SIG-M5 treated with dmso at 0.1 percent for 504 hours (cell line): ENCODE results near the gene CDH4.

ENCODE experiments used
- DNase-seq: peaks from one replicate; lab custom pipeline; 2025; ENCODE audit not compliant: unreplicated experiment; lab: John Stamatoyannopoulos, UW

CDH4 gene

DNA sequence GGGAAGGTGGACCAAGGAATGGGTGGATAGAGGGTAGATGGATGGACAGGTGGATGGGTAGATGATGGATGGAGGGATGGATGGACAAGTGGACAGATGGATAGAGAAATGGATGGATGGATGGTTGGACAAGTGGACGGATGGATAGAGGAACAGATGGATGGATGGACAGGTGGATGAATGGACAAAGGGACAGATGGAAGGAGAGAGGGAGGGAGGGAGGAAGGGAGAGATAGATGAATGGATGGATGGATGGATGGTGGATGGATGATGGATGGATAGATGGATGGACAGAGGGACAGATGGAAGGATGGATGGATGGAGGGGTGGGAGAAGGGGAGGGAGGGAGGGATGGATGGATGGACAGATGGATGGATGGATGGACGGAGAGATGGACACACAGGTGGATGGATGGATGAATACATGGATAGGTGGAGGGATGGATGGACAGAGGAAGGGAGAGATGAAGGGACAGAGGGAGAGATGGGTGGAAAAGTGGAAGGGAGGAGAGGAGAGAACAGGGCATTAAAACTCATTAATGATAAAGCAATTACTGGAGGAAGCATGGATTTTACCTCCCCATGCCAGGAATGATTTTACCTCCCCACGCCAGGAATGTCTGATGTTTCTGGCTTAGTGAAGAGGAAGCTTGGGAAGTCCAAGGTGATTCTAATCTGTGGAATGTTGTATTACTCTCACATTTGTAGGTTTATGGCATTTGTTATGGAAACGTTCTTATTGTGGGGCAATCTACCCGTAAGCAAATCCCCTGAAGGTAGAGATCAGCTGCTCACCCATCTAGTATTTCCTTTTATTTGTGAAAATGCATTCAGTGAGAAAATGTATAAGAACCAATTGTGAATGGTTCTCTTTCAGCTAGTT lies 430.3 kb downstream of the CDH4 start:
- DNase-seq = no peak

DNA sequence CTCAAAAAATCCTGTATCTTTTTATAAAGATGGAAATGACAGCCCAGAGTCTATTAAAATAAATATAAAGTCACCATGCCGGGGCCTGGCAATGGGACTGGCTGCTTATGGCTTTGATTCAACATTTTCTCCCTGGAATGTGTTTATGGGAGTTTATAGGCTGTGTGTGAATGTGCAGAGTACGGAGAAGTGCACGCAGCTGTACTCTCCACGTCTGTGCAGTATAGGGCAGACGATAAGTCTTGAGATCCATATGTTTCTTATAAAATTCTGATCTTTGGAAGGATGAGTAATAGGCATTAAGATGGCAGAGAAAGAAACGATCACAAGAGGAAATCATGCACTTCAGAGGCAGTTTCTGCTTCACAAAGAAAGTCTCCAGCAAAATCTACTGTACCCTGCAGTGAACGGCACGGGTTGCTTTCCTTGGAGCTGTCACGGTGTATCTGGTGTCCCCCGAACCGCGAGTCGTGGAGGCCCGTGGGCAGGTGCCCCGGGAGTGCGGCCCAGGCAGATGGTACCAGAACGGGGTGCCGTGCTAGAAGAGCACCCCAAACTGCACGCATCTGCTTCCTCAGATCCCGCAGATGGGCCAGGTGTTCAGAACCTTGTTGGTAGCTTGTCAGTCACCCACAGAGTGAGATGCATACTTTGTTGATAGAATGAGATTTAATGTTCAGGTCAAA lies 431.1 kb downstream of the CDH4 start:
- no peak for DNase-seq

DNA sequence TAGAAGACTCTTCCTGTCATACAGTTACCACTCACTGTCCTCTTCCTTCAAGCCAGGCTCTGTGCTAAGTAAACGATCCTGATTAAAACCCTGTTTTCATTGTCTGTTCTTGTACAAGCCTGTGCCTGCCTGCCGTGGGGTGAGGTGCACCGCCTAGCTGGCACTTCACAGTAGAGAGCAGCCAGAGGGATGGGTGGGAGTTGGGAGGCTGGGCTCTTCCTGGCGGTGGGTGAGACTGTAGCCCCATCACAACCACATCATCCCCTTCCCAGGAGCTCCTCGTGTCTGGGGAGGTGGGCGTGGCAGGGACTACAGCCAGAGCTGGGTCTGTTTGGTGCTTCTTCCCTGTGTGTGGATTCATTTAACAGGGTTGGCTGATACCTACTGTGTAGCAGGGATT lies 431.7 kb downstream of the CDH4 start:
- no peak for DNase-seq

DNA sequence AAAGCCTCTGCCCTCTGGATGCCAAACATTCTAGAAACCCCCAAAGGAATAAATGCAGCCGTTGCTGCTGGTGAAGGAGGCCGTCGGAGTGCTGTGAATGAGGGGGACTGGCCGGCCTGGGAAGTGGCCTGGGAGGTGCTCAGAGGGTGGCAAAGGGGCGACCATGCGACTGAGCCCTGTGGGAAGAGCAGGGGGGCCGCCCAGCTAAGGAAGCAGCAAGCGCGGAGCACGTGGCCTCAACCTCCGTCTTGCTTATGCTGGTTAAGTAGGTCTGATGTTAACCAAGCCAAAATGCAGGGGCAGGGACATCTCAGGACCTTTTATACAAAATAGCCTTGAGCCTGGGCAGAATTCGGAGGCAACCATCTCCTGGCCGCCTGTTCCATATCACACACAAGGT lies 432.1 kb downstream of the CDH4 start:
- DNase-seq = no peak

DNA sequence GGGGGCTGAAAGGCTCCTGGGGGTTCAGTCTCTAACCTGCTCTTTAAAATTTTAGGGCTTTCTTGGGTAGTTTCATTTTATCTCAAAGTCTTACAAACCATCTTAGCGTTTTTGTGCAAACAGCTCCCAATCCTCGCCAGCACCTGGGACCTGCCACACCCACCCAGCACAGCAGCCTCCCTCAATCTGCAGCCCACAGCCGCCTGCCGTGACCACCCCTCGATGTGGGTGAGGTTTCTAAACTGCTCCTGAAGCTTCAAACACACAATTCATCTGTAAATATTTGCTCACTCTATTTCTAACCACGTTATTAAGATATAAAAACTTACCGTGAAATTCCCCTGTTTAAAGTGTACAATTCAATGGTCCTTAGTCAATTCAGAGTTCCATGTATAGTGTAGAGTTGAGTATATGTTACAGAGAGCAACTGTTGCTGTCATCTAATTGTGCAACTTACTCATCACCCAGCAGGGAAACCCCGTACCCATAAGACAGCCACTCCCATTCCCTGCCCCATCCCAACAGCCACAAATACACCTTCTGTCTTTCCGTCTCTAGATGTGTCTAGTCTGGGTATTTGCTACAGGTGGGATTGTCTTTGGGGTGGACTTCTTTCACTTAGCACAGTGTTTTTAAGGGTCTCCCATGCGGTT lies 432.6 kb downstream of the CDH4 start:
- DNase-seq = no peak

DNA sequence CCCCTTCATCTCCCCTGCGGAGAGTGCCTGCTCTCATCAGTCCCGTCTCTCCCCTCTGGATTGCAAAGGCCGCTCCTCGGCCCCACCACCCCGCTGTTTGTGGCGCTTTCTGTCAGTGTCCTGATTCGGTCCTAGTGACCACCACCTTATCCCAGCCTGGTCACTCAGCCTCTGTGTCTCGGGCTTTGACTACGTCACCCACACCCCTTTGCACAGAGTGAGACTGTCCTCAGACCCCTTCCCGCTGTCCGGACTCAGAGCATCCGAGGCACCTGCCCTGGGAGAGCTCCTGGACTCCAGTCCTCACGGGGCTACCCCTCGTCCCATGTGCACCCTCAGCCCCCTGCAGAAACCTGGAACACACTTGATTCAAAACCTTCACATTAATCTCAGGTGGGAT lies 433.4 kb downstream of the CDH4 start:
- no peak for DNase-seq

DNA sequence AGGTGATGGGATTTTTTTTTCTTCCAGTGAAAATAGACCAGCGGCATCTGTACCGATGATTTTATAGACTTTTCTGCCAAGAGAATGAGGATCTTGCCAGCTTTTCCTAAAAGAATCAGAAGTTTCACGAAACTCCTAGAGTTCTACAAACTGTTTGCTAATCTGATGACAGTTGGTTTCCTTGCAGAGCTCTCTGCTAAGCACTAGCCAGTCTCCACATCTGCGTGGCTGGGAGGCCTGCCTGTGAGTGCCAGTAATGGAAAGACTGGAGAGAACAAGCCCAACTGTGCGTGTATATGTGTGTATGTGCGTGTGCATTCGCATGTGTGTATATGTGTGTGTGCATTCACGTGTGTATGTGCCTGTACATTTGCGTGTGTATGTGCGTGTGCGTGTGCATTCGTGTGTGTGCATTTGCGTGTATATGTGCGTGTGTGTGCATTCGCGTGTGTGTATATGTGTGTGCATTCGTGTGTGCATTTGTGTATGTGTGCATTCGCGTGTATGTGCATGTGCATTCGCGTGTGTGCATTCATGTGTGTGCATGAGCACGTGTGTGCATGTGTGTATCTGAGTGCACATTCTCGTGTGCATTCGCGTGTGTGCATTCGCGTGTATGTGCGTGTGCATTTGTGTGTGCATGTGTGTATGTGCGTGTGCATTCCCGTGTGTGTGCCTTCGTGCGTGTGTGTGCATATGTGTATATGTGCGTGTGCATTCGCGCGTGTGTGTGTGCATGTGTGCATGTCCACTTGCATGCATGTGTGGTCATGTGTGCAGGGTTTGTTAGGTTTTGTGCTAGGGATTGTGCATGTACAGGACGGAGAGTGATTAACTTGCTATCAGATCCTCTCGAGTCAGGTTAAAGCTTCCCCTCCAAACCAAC lies 434.2 kb downstream of the CDH4 start:
- no peak for DNase-seq

DNA sequence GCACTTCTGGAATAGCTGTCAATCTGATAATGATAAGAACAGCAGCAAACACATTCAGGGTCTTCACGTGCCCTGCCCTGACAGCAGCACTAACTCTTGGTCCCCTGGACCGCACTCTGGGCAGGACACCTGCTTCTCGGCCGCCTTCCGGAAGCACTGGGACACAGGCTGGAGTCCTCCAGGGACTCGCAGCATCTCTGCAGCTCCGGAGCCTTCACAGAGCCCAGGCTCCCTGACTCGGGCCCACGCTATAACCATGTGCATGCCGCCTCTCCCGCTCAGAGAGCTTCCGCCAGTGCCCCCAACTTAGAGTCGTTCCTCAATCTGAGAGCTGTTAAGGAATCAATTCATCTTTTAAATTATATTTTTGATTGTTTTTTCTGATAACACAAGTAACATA lies 436.4 kb downstream of the CDH4 start:
- DNase-seq = no peak

DNA sequence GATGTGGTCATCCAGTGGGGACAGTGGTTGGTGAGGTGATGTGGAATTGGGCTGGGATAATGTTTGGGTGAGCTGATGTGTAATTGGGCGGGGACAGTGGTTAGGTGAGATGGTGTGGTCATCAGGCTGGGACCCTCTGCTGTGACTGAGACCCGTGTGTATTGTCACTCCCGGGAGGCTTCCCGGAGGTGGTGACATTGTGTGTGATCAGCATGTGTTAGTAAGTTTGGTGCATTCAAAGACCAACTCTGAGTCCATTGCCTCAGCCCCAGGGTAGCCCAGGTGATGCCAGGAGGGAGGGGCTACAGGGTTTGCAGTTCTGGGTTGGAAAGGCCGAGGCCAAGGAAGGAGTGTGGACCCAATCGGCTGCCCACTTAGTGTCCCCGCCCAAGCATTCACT lies 438.1 kb downstream of the CDH4 start:
- DNase-seq = no peak

DNA sequence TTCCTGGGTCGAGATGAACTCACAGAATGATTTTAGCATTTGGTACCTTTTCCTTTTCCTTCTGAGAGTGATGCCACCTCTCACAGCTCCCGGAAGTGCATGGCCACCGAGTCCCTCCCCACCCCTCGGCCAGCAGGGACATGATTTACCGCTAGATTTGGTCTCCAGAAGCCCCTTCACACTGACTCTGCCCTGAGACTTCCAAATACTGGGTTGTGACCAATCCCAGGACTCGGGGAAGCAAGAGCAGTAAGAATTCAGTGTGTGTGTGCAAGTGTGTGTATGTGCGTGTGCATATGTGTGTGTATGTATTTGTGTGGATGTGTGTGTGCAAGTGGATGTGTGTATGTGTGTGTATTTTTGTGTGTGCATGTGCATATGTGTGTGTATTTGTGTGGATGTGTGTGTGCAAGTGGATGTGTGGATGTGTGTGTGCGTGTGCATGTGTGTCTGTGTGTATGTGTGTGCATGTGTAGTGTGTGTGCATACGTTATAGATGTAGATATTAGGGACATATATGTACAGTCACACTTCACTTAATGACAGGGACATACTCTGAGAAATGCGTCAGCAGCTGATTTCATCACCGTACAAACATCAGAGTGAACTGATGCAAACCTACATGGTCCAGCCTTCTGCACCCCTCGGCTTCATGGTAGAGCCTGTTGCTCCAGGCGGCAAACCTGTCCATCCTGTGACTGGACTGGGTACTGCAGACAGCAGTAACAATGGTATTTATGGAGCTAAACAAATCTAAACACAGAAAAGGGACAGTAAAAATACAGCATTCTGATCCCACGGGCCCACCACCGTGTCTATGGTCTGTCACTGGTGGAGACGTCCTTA lies 439.2 kb downstream of the CDH4 start:
- no peak for DNase-seq

DNA sequence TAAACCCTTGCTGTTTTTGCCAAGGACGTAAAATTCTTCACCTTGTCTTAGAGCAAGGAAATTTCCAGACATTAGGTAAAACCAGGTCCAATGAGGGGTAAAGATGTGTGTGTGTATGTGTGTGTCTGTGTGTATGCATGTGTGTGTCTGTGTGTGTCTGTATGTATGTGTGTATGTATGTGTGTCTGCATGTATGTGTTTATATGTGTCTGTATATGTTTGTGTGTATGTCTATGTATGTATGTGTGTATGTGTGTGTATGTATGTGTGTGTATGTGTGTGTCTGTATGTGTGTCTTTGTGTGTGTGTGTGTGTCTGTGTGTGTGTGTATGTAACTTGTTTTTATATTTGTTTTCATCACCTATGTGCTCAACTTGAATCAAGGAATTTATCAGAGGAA lies 439.9 kb downstream of the CDH4 start:
- DNase-seq = no peak

DNA sequence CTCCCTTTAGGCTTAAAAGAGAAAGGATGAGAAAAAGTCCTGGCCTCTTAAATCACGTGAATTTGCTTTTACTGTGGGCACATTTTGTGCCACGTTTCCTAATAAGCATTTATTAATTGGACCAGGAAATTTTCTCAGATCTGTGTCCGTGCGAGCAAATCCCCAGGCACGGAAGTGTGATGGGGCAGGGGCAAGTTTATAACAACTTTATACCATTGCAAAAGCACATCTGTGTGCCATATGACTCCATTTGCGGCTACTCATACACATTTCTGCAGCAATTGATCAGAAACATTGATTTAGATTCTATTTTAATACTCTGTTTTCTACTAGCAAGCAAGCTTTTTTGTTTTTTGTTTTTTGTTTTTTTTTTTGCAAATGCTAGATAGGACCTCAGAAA lies 440.4 kb downstream of the CDH4 start:
- no peak for DNase-seq

DNA sequence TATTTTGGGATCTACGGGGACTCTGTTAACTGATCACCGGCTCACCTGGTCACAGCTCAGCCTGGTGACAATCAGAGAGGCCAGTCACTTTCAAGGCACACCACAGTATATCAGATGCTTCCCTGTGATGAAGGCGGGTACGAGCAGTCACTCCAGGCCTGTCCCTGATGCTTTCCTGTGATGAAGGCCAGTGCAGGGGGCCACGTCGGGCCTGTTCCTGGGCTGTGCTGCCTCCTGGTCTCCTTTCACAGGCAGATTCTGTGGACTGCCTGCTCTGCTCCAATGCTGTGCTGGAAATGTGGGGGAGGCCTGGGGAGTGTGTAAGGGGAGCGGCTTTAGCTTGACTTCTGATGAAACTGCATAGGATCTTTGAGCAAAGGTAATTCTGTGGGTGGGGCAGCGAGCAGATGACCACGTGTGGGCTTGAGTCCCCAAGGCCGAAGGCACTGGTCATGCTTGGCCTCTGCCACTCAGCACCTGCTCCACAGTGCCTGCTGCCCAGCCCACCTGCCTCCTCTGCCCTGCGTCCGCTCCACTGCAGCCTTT lies 441.1 kb downstream of the CDH4 start:
- DNase-seq = no peak

DNA sequence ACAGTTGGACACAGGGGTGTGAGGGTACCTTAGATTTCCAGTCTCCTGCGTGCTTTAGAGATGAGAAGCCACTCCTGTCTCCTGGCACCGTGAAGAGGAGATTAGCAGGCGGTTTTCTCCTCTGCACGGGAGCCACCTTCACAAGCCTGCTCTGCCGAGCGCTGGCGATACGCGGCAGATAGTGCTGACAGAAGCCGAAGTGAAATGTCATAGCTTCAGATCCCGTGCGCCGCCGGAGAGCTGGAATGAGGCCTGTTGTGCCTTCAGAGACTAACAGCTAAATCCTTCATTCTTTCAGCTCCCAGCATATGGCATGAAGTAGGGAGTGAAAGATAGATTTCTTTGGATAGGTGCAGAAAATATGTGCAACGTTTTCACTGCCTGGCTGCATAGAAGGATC lies 442.6 kb downstream of the CDH4 start:
- no peak for DNase-seq

DNA sequence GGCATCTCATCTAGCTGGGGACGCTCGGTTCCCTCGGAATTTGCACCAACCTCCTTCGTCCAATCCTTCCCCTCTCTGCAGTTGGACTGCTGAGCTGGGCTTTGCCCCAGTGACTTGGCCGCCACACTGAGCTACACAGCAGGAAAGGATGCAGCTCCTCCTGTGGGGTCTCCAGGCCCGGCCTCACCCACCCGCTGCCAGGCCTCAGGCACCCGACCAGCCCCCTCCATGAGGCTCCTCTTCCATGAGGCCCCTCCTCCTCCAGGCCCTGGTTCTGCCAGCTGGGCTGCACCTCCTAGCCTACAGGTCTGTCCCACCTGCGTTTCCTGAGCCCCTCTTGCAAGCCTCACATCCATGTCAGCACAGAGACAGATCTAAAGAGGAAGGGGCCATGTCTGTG lies 443.7 kb downstream of the CDH4 start:
- no peak for DNase-seq

DNA sequence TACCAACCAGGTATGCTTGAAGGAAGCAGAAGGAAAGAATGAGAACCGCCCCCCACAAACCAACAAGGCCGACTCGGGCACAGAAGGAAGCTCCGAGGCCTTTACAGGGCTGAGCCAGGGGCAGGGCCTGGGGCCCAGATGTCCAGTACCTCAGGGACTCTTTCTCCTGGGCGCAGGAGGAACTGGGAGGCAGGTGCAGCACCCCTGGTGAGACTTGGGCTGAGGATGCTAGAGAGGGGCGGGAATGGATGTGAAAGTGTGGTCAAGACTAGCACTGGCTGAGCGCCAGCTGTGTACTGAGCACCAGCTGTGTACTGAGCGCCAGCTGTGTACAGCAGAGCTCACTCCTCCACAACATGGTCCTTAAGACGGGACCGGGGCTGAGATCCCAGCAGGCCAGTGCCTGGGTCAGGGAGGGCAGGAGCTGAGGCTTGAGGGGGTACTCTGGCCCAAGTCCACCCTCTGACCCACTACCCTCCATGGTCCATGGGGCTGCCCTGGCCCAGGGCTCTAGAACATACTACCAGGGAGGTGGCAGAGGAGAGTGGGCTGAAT lies 444.2 kb downstream of the CDH4 start:
- DNase-seq = no peak

DNA sequence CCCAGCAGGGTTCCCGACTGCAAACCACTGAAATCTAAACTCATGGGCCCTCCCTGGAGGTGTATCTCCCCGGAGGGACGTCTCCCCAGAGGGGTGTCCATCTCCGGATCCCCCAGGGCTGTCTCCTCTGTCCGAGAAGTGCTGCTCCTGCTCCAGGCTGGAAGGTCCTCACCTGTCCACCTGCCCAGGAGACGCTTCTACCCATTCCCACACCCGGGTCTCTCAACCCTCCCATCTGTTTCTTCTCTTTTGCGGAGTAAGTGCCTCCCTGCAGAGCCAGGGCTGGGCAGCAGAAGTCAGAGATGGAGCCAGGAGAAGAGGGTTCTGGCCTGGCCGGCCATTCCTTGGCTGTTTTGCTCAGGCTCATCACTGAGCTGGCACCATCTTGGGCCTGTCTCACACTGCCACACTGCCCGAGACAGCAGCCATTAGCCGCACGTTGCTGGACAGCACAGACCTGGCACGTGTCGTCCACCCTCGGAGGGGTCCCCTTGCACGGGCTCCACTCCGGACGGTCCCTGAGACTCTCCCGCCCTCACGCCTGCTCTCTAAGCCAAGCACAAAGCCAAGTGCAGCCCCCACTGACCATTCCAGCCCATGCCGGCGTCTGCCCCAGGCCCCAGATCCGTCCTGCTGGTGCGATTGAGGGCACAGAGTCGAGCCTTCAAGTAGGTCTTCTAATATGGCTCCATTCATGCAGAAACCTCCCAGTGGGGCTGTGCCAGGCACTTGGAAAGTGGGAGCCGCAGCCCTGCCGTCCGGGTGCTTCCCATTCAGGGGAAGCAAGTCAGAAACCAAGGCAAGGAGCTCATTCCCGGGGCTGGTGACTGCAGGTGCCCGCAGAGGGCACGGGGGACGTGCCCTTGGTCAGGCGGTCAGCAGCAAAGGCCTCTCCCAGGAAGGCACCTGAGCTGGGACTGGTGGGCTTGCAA lies 445.9 kb downstream of the CDH4 start:
- no peak for DNase-seq
